GM10248 (cell line): ENCODE results near the gene RHO.
"Not testable (repeated sequence)": the region's sequence is repeated elsewhere in the genome, so short reads cannot be mapped to it uniquely, and the experiment has no call there.

ENCODE experiments used
- CTCF ChIA-PET: fragments of 300-600 bp; sonication (Branson Sonifier 250); formaldehyde crosslinking; extraction: SDS; loops from one replicate; lab custom pipeline; 2021; ENCODE audit warnings: antibody characterized with exemption; lab: Yijun Ruan, JAX
- POLR2A ChIA-PET: fragments of 350-650 bp; sonication (Branson Sonifier 250); formaldehyde crosslinking; extraction: SDS; loops from one replicate; lab custom pipeline; 2020; ENCODE audit warnings: antibody characterized with exemption; lab: Yijun Ruan, JAX
- DNase-seq: peaks from one replicate; pipeline ENCODE4 v3.0.0; 2012; ENCODE audit errors: extremely low spot score
- TF ChIP-seq, protein P1 (sequence below): IDR thresholded peaks from 2 replicates; pipeline ENCODE4 v1.5.1; 2012; ENCODE audit warnings: mild to moderate bottlenecking, low read depth; ENCODE audit errors: extremely low read depth, missing control alignments, control extremely low read depth

The RHO gene

DNA sequence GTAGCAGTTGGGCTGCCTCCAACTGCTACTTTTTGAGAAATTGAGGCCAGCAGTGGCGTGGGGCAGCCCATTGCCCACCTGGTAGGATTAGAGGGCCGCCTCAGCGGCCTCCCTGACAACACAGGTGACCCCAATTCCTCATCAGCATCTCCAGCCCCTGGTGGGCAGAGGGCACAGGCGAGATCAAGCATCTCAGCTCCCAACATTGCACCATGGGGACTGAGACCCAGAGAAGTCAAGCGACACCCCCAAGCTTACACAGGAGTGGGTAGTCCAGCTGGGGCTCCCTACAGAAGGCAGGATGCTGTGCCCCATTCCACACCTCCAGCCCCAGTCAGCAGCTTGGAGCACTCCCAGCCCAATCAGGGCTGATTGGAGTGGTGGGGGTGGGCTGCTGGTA, 14.3 kb downstream of the RHO start:
- TF ChIP-seq, protein P1, sequence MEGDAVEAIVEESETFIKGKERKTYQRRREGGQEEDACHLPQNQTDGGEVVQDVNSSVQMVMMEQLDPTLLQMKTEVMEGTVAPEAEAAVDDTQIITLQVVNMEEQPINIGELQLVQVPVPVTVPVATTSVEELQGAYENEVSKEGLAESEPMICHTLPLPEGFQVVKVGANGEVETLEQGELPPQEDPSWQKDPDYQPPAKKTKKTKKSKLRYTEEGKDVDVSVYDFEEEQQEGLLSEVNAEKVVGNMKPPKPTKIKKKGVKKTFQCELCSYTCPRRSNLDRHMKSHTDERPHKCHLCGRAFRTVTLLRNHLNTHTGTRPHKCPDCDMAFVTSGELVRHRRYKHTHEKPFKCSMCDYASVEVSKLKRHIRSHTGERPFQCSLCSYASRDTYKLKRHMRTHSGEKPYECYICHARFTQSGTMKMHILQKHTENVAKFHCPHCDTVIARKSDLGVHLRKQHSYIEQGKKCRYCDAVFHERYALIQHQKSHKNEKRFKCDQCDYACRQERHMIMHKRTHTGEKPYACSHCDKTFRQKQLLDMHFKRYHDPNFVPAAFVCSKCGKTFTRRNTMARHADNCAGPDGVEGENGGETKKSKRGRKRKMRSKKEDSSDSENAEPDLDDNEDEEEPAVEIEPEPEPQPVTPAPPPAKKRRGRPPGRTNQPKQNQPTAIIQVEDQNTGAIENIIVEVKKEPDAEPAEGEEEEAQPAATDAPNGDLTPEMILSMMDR: no peak
- DNase-seq: no peak
- ChIA-PET CTCF (no interaction called here), POLR2A (no interaction called here)

DNA sequence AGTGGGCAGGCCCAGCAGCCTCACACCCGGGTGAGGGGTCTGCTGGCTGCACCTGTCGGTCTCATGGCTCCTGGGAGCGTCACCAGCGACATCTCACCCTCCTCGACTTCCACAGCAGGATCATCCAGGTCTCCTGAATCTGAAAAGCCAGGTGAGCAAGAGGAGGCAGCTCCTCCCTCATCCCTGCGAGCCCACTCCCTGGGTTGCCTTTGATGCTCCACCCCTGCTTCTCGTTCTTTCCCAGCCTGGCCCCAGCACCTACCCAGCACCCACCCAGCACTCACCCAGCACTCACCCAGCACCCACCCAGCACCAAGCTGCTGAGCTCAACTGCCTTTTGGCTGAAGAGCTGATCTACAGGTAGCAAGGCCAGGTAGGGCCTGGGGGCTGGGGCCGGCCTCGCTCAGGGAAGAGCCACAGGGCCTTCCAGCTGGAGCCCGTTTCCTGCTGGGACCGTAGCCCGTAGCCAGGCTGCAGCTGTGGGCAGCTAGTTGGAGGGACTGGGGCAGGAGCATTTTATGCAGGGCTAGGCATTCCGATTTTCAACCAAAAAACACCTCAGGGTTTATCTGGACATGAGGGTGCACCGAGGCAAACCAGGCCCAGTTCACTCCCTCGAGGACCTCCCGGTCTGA, 14.8 kb downstream of the RHO start, which contains the start of gene H1-8:
H1-8 (plus strand) TSS at position 20 of the 635 bp plus-strand sequence; CDS start at position 64, 44 bp downstream.
- ChIA-PET POLR2A (no interaction called here), CTCF (no interaction called here)
- DNase-seq: no peak
- TF ChIP-seq, protein P1: no peak

DNA sequence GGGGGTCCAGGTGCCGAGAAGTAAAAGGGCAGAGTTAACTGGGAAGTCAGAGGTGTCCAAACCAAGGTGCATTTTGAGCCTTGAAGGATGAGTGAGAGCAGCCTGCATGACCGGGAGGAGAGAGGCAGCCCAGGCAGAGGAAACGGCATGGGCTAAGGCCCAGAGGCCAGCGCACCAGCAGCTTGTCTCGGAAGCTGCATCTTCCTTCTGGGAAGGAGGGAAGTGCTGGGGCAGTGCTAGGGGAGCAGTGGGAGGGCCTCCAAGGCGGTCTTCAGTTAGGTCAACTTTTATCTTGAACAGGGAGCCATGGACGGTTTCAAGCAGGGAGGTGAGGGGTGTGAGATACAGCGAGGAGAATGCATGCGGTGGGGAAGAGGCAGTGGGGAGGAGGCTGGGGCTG, 15.6 kb downstream of the RHO start:
- DNase-seq: no peak
- ChIA-PET POLR2A (no interaction called here), CTCF (no interaction called here)
- TF ChIP-seq, protein P1: no peak

DNA sequence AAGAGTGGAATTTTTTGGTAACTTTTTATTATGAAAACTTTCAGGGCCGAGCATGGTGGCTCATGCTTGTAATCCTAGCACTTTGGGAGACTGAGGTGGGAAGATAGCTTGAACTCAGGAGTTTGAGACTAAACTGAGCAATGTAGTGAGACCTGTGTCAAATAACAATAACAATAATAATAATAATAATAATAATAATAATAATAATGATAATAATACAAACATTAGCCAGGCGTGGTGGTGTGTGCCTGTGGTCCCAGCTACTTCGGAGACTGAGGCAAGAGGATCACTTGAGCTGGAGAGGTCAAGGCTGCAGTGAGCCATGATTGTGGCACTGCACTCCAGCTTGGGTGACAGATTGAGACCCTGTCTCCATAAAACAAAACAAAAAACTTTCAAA, 17.5 kb downstream of the RHO start:
- CTCF ChIA-PET, DNase-seq, POLR2A ChIA-PET: not testable (repeated sequence)

DNA sequence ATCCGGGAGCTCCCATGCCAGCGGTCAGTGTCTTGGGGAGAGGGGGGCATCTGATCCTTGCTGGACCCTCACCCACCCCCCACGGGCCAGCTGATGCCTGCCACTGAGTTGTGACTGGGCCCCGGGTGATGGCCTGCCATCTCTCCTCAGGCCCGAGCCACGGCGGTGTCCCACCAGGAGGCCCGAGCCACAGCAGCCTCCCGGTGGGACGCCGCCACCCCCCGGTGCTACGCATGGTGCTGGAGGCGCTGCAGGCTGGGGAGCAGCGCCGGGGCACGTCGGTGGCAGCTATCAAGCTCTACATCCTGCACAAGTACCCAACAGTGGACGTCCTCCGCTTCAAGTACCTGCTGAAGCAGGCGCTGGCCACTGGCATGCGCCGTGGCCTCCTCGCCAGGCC, 18.8 kb downstream of the RHO start:
- ChIA-PET POLR2A (no interaction called here), CTCF (interaction anchor here (1.1 to 1.3 kb wide), 2 partner anchors 21 to 57 kb away, joined by 3 read pairs; no protein-coding TSS in a partner anchor)

DNA sequence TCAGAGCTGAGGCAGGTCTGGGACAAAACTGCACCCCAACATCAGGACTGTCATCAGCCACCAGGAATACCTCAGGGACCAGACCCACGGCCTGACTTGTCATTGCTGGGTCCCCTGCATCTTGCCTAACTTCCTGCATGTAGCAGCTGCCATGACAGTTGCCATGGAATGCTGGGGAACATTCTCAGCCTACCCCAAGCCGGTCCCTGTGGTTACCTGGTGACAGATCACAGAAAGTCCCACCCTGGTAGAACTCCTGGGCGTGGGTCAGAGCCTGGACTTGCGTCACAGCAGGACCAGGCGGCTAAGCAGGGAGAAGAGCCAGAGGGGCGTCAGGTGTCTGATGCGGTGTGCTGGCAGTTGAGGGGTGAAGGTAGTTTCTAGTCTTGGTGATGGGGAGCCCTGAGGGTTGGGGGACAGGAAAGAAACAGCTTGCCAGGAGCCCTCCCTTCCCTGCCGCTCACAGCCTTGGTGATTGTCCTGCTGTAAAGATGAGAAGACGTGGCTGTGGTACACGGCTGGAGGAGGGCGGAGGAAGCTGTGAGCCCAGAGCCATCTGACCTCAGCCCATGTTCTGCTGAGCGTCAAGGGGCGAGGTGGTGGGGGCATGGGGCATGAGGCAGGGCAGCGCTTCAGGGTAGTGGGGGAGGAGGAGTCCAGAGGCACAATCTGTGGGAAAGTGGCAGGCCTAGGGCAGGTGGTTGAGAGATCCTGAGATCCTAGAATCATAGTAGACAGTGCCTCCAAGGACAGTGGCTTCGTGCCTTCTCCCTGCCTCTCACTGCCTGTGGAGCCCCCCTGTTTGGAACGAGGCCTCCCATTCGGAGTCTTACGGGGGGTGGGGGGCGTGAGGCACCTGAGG, 19.9 kb downstream of the RHO start:
- no peak for DNase-seq
- CTCF ChIA-PET: interaction anchor here (1.1 to 1.3 kb wide), 2 partner anchors 20 to 58 kb away, joined by 3 read pairs; no protein-coding TSS in a partner anchor
- POLR2A ChIA-PET: no interaction called here
- TF ChIP-seq, protein P1: no peak

More for the DNA sequence above, 18.8 kb downstream of the RHO start:
- TF ChIP-seq, protein P1: no peak
- no peak for DNase-seq
